ENCODE results near the gene OR2C1. TPM values are rescaled to one million over a fixed set of nuclear protein-coding genes. Genes with fewer than 3 reads are reported as not detected.

OR2C1 gene
- total RNA-seq, 8 experiments from 2014 or later: 0.20 to 0.86 (median 0.31) TPM; not detected in 1

- H3K4me3 ChIP-seq: peak overlapping the region; percentile 69 to 93 (median 80)
- no peak for ATAC-seq (replicated peaks in 6 of 8)
- peaks cover 0 to 12% of the 10 kb centered on the region in 2 donors for H3K4me1 ChIP-seq (replicated peaks in 1 of 2)
- WGBS, 10 experiments: 0 to 31% (median 5%) methylated on average over 2 to 8 of the region's 17 CpGs
- in situ Hi-C loops (cut with MboI; ENCODE audit: low pct_unique_long_range_greater_than_20kb in 2 of 9, low sequenced_read_pairs in 9 of 9, unreplicated experiment in 9 of 9): no loop called here
- peak overlapping the region in 1 of 2 donors; percentile 1 for H3K27ac ChIP-seq
Observed at GRCh38 chr16:3401719-3402397, 46.2 kb downstream of the OR2C1 start.

Other genes with a start within 250 kb of the OR2C1 start
- 10 to 100 TPM in 7 of 8 experiments, 1 to 10 TPM in 1; 7.8 to 19.2 (median 14.9) TPM for gene ZNF205, start 243.3 kb upstream of the OR2C1 start, total RNA-seq
- 1 to 10 TPM; 2.6 to 9.6 (median 6.5) TPM for gene ZNF213, start 220.9 kb upstream of the OR2C1 start, total RNA-seq
- gene OR1F1, start 167.7 kb upstream of the OR2C1 start, total RNA-seq: 1 to 10 TPM in 1 of 8 experiments, under 1 TPM in 3, not detected in 4; 0.32 to 1.4 (median 0.85) TPM
- gene ZNF200, start 120.7 kb upstream of the OR2C1 start, total RNA-seq: 10 to 100 TPM in 3 of 8 experiments, 1 to 10 TPM in 5; 7.3 to 14.8 (median 9.3) TPM
- under 1 TPM in 6 of 8 experiments, not detected in 2; 0.05 to 0.47 (median 0.19) TPM for gene MEFV, start 99.3 kb upstream of the OR2C1 start, total RNA-seq
- gene ZNF263, start 72.4 kb upstream of the OR2C1 start, total RNA-seq: 10 to 100 TPM; 27.4 to 47.7 (median 31.9) TPM
- gene TIGD7, start 50.5 kb upstream of the OR2C1 start, total RNA-seq: 10 to 100 TPM in 4 of 8 experiments, 1 to 10 TPM in 4; 6.8 to 19.2 (median 9.9) TPM
- gene ZNF75A, start 50.4 kb upstream of the OR2C1 start, total RNA-seq: 10 to 100 TPM; 22.0 to 46.0 (median 37.2) TPM
- 10 to 100 TPM in 5 of 8 experiments, 1 to 10 TPM in 3; 7.8 to 22.9 (median 13.2) TPM for gene ZSCAN32, start 45.1 kb downstream of the OR2C1 start, total RNA-seq
- 10 to 100 TPM in 5 of 8 experiments, 1 to 10 TPM in 3; 8.5 to 17.8 (median 10.7) TPM for gene ZNF174, start 45.3 kb downstream of the OR2C1 start, total RNA-seq
- 1 to 10 TPM; 2.0 to 5.1 (median 2.5) TPM for gene ZNF597, start 87.6 kb downstream of the OR2C1 start, total RNA-seq
- 10 to 100 TPM; 15.1 to 53.4 (median 25.3) TPM for gene NAA60, start 87.8 kb downstream of the OR2C1 start, total RNA-seq
- under 1 TPM in 3 of 8 experiments, not detected in 5; 0.11 to 0.47 (median 0.29) TPM for gene C16orf90, start 139.6 kb downstream of the OR2C1 start, total RNA-seq
- gene CLUAP1, start 145.1 kb downstream of the OR2C1 start, total RNA-seq: 10 to 100 TPM; 18.1 to 39.1 (median 22.1) TPM
- 1 to 10 TPM in 2 of 8 experiments, under 1 TPM in 6; 0.41 to 1.5 (median 0.62) TPM for gene NLRC3, start 221.5 kb downstream of the OR2C1 start, total RNA-seq